HepG2 (cell line): ENCODE measurements around the gene CENATAC. TPM values are rescaled to one million over a fixed set of nuclear protein-coding genes. Genes with fewer than 3 reads are reported as not detected.

ENCODE experiments used
- AHR ChIP-seq: IDR thresholded peaks from 2 replicates; pipeline ENCODE4 v1.6.1; 2018; ENCODE audit warnings: missing genetic modification reagents, missing compliant biosample characterization
- CREB3 ChIP-seq: sonication (generic); formaldehyde crosslinking; IDR thresholded peaks from 2 replicates; pipeline ENCODE4 v1.5.0; 2020; ENCODE audit warnings: missing genetic modification reagents
- FOSL1 ChIP-seq: sonication (generic); formaldehyde crosslinking; IDR thresholded peaks from 2 replicates; pipeline ENCODE4 v1.9.0; 2021; ENCODE audit warnings: missing genetic modification reagents, borderline replicate concordance
- HOXA3 ChIP-seq: sonication (generic); formaldehyde crosslinking; IDR thresholded peaks from 2 replicates; pipeline ENCODE4 v1.5.0; 2020; ENCODE audit warnings: missing genetic modification reagents
- KDM3A ChIP-seq: IDR thresholded peaks from 2 replicates; pipeline ENCODE4 v1.6.1; 2018; ENCODE audit warnings: low read depth, missing compliant biosample characterization
- RXRA ChIP-seq: sonication (generic); formaldehyde crosslinking; IDR thresholded peaks from 2 replicates; pipeline ENCODE4 v1.5.1; 2020; ENCODE audit warnings: missing genetic modification reagents
- SP140L ChIP-seq: sonication (generic); formaldehyde crosslinking; IDR thresholded peaks from 2 replicates; pipeline ENCODE4 v1.4.0; 2020; ENCODE audit warnings: missing genetic modification reagents, borderline replicate concordance
- STAT5B ChIP-seq: sonication (generic); formaldehyde crosslinking; IDR thresholded peaks from 2 replicates; pipeline ENCODE4 v1.4.0; 2020; ENCODE audit warnings: missing genetic modification reagents
- TERF1 ChIP-seq: sonication (generic); formaldehyde crosslinking; IDR thresholded peaks from 2 replicates; pipeline ENCODE4 v1.8.0; 2022; ENCODE audit warnings: mild to moderate bottlenecking, missing genetic modification reagents, moderate library complexity
- ZBTB39 ChIP-seq: sonication (generic); formaldehyde crosslinking; IDR thresholded peaks from 2 replicates; pipeline ENCODE4 v1.5.0; 2020; ENCODE audit warnings: missing genetic modification reagents
- ZFP36 ChIP-seq: fragments of 150-350 bp; IDR thresholded peaks from 2 replicates; pipeline ENCODE4 v1.6.1; 2018; ENCODE audit warnings: borderline replicate concordance, low read length, low read depth; ENCODE audit not compliant: partially characterized antibody
- ZNF235 ChIP-seq: sonication (generic); formaldehyde crosslinking; IDR thresholded peaks from 2 replicates; pipeline ENCODE4 v1.8.1; 2023; ENCODE audit warnings: mild to moderate bottlenecking, missing genetic modification reagents, borderline replicate concordance
- ZNF337 ChIP-seq: sonication (generic); formaldehyde crosslinking; IDR thresholded peaks from 2 replicates; pipeline ENCODE4 v1.5.1; 2020; ENCODE audit warnings: missing genetic modification reagents, low read depth, mild to moderate bottlenecking, borderline replicate concordance
- ZNF382 ChIP-seq: sonication (generic); formaldehyde crosslinking; IDR thresholded peaks from 2 replicates; pipeline ENCODE4 v1.5.0; 2020; ENCODE audit warnings: missing genetic modification reagents, mild to moderate bottlenecking, borderline replicate concordance
- ZNF543 ChIP-seq: sonication (generic); formaldehyde crosslinking; IDR thresholded peaks from 2 replicates; pipeline ENCODE4 v1.4.0; 2020; ENCODE audit warnings: mild to moderate bottlenecking, missing genetic modification reagents
- ZNF691 ChIP-seq: sonication (generic); formaldehyde crosslinking; IDR thresholded peaks from 2 replicates; pipeline ENCODE4 v1.4.0; 2020; ENCODE audit warnings: missing genetic modification reagents, low read depth, mild to moderate bottlenecking, borderline replicate concordance
- ZNF710 ChIP-seq: sonication (generic); formaldehyde crosslinking; IDR thresholded peaks from 2 replicates; pipeline ENCODE4 v1.5.0; 2020; ENCODE audit warnings: mild to moderate bottlenecking, missing genetic modification reagents, borderline replicate concordance
- ZNF782 ChIP-seq: sonication (generic); formaldehyde crosslinking; IDR thresholded peaks from 2 replicates; pipeline ENCODE4 v1.4.0; 2020; ENCODE audit warnings: missing genetic modification reagents, mild to moderate bottlenecking, borderline replicate concordance
- polyA plus RNA-seq, 8 experiments: library from polyadenylated mRNA; depleted of rRNA in 3 of 8; stranded (reverse) in 7 of 8; unstranded in 1 of 8; fragments of >200 nt; fragmentation: Illumina TruSeq in 4 of 8; extraction: Trizol in 4 of 8; gene quantifications; 2 replicates each; pipeline versions ENCODE4 v1.2.1 to v1.2.3, GENCODE V29; 2011 to 2016; ENCODE audit warnings: low read depth in 4 of 8, missing spikeins in 1 of 8, mixed read lengths in 1 of 8; ENCODE audit not compliant: insufficient read depth in 1 of 8
- total RNA-seq, 5 experiments: library from RNA; depleted of rRNA; stranded (reverse); fragments of >200 nt; fragmentation: Illumina TruSeq; extraction: Trizol; gene quantifications; 2 replicates each; pipeline ENCODE4 v1.2.3, GENCODE V29; 2016; ENCODE audit warnings: low read depth in 1 of 5
- TF ChIP-seq, protein P1 (sequence below): sonication (generic); formaldehyde crosslinking; IDR thresholded peaks from 2 replicates; pipeline ENCODE4 v1.8.1; 2023; ENCODE audit warnings: missing genetic modification reagents, mild to moderate bottlenecking, borderline replicate concordance
- TF ChIP-seq, protein P2 (sequence below): sonication (generic); formaldehyde crosslinking; IDR thresholded peaks from 2 replicates; pipeline ENCODE4 v1.5.0; 2020; ENCODE audit warnings: missing genetic modification reagents

The CENATAC gene
- total and polyA plus RNA-seq, 2 of the 13 experiments (the other 11 are each of a cell fraction or from before 2014, with no cell fraction given): 21.7 to 25.0 TPM

GRCh38 chr11:118956094-118956846, 41.7 kb upstream of the CENATAC start, which contains the start of gene UPK2 (continued):
- TF ChIP-seq ZNF382 (CRISPR knock-in tag): no peak
- TF ChIP-seq ZNF710 (CRISPR knock-in tag): no peak
- no peak for TF ChIP-seq ZNF337
- peak; percentile 26; the same call in 1 of the 2 replicates for TF ChIP-seq HOXA3
- peak; percentile 45; the same call in 1 of the 2 replicates for TF ChIP-seq RXRA (CRISPR knock-in tag)
- no peak for TF ChIP-seq SP140L
- TF ChIP-seq CREB3 (CRISPR knock-in tag): no peak
- TF ChIP-seq, protein P1, sequence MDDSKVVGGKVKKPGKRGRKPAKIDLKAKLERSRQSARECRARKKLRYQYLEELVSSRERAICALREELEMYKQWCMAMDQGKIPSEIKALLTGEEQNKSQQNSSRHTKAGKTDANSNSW (CRISPR knock-in tag): no peak
- TF ChIP-seq, protein P2, sequence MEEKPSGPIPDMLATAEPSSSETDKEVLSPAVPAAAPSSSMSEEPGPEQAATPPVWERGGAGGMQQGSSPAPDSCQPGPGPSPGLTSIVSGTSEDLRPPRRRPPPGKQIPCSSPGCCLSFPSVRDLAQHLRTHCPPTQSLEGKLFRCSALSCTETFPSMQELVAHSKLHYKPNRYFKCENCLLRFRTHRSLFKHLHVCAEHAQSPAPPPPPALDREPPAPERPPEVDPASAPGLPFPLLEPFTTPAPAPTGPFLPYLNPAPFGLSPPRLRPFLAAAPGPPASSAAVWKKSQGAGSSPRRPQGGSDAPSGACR (CRISPR knock-in tag): no peak
- no peak for TF ChIP-seq STAT5B (CRISPR knock-in tag)
- TF ChIP-seq ZBTB39: no peak
- peak; percentile 47 for TF ChIP-seq ZFP36
- no peak for TF ChIP-seq ZNF235 (CRISPR knock-in tag)
- TF ChIP-seq KDM3A: 0 out of 2 replicates have a peak, but pooled peaks have one; percentile 67
- TF ChIP-seq FOSL1: no peak
- peak; percentile 56; the same call in 1 of the 2 replicates for TF ChIP-seq AHR (CRISPR knock-in tag)
- TF ChIP-seq ZNF782: 0 out of 2 replicates have a peak, but pooled peaks have one; percentile 46
- TF ChIP-seq TERF1: no peak
- peak; percentile 62; the same call in 1 of the 2 replicates for TF ChIP-seq ZNF691
- no peak for TF ChIP-seq ZNF543 (CRISPR knock-in tag)
